H9 (cell line): ENCODE results near the gene NLRC3. TPM values are rescaled to one million over a fixed set of nuclear protein-coding genes. Genes with fewer than 3 reads are reported as not detected.

Experiments
- DNase-seq: peaks from one replicate; pipeline ENCODE4 v3.0.0-alpha.2; 2017
- H2AFZ ChIP-seq: one replicate; pipeline ENCODE4 v1.6.1; 2013; ENCODE audit warnings: mild to moderate bottlenecking, low read length, control low read depth, moderate library complexity
- H2AK5ac ChIP-seq: 2 replicates; pipeline ENCODE4 v1.6.1; 2013; ENCODE audit warnings: low read length, control low read depth, mixed read lengths; ENCODE audit not compliant: insufficient read length
- H2BK120ac ChIP-seq: one replicate; pipeline ENCODE4 v1.6.1; 2013; ENCODE audit warnings: low read depth, mild to moderate bottlenecking, low read length, control low read depth, inconsistent platforms; ENCODE audit not compliant: poor library complexity, severe bottlenecking
- H2BK12ac ChIP-seq: 2 replicates; pipeline ENCODE4 v1.6.1; 2013; ENCODE audit warnings: low read length, control low read depth, mixed read lengths, low read depth; ENCODE audit not compliant: insufficient read length
- H2BK15ac ChIP-seq: 2 replicates; pipeline ENCODE4 v1.6.1; 2013; ENCODE audit warnings: low read depth, low read length, control low read depth
- H2BK20ac ChIP-seq: one replicate; pipeline ENCODE4 v1.6.1; 2013; ENCODE audit warnings: low read depth, mild to moderate bottlenecking, low read length, control low read depth, inconsistent platforms; ENCODE audit not compliant: poor library complexity, severe bottlenecking
- H2BK5ac ChIP-seq: 2 replicates; pipeline ENCODE4 v1.6.1; 2013; ENCODE audit warnings: low read length, control low read depth, mixed read lengths; ENCODE audit not compliant: insufficient read length
- H3K14ac ChIP-seq: 2 replicates; pipeline ENCODE4 v1.6.1; 2013; ENCODE audit warnings: low read length, control low read depth; ENCODE audit not compliant: insufficient read depth
- H3K18ac ChIP-seq: 2 replicates; pipeline ENCODE4 v1.6.1; 2013; ENCODE audit warnings: low read depth, mild to moderate bottlenecking, mixed read lengths, low read length, control low read depth; ENCODE audit not compliant: insufficient read length
- H3K23ac ChIP-seq: 2 replicates; pipeline ENCODE4 v1.6.1; 2013; ENCODE audit warnings: low read length, control low read depth, mixed read lengths, low read depth; ENCODE audit not compliant: insufficient read length
- H3K23me2 ChIP-seq: 2 replicates; pipeline ENCODE4 v1.6.1; 2013; ENCODE audit warnings: low read depth, mild to moderate bottlenecking, mixed read lengths, low read length, control low read depth; ENCODE audit not compliant: insufficient read length, poor library complexity, severe bottlenecking
- H3K27ac ChIP-seq: 2 replicates; pipeline ENCODE4 v1.5.1; 2013; ENCODE audit warnings: low read length, control low read depth, mixed read lengths, low read depth; ENCODE audit not compliant: insufficient read length
- H3K27me3 ChIP-seq: 2 replicates; pipeline ENCODE4 v1.6.1; 2013; ENCODE audit warnings: low read length, control low read depth, inconsistent platforms; ENCODE audit not compliant: insufficient read depth
- H3K4ac ChIP-seq: 2 replicates; pipeline ENCODE4 v1.6.1; 2013; ENCODE audit warnings: low read depth, mild to moderate bottlenecking, control low read depth, inconsistent platforms, low read length, moderate library complexity
- H3K4me1 ChIP-seq: 2 replicates; pipeline ENCODE4 v1.6.1; 2013; ENCODE audit warnings: low read length, control low read depth, inconsistent platforms; ENCODE audit not compliant: insufficient read depth
- H3K4me2 ChIP-seq: 2 replicates; pipeline ENCODE4 v1.6.1; 2013; ENCODE audit warnings: low read length, control low read depth, mixed read lengths; ENCODE audit not compliant: insufficient read length, insufficient read depth
- H3K56ac ChIP-seq: 2 replicates; pipeline ENCODE4 v1.6.1; 2013; ENCODE audit warnings: low read depth, mild to moderate bottlenecking, mixed read lengths, low read length, control low read depth; ENCODE audit not compliant: insufficient read length
- H3K79me1 ChIP-seq: 2 replicates; pipeline ENCODE4 v1.6.1; 2013; ENCODE audit warnings: low read depth, mild to moderate bottlenecking, moderate library complexity, low read length, control low read depth, inconsistent platforms; ENCODE audit not compliant: insufficient read depth, poor library complexity, severe bottlenecking
- H3K79me2 ChIP-seq: 2 replicates; pipeline ENCODE4 v1.6.1; 2013; ENCODE audit warnings: low read length, control low read depth, inconsistent platforms; ENCODE audit not compliant: insufficient read depth
- H3K9ac ChIP-seq: 2 replicates; pipeline ENCODE4 v1.6.1; 2013; ENCODE audit warnings: low read length, control low read depth, mixed read lengths; ENCODE audit not compliant: insufficient read length; ENCODE audit errors: extremely low read depth
- H3K9me3 ChIP-seq: one replicate; pipeline ENCODE4 v1.6.1; 2013; ENCODE audit warnings: low read depth, low read length, inconsistent platforms; ENCODE audit not compliant: control insufficient read depth
- H3T11ph ChIP-seq: one replicate; pipeline ENCODE4 v1.6.1; 2013; ENCODE audit warnings: mild to moderate bottlenecking, low read length, control low read depth, inconsistent platforms
- H4K20me1 ChIP-seq: one replicate; pipeline ENCODE4 v1.6.1; 2013; ENCODE audit not compliant: control insufficient read depth, insufficient read length, insufficient read depth
- H4K5ac ChIP-seq: 2 replicates; pipeline ENCODE4 v1.6.1; 2013; ENCODE audit warnings: low read depth, mild to moderate bottlenecking, mixed read lengths, low read length, control low read depth; ENCODE audit not compliant: insufficient read length
- H4K8ac ChIP-seq: replicated peaks from 2 replicates; pipeline ENCODE4 v1.6.1; 2013; ENCODE audit warnings: low read length, control low read depth, mixed read lengths, low read depth; ENCODE audit not compliant: insufficient read length
- H4K91ac ChIP-seq: 2 replicates; pipeline ENCODE4 v1.6.1; 2013; ENCODE audit warnings: low read depth, mild to moderate bottlenecking, moderate library complexity, mixed read lengths, low read length, control low read depth; ENCODE audit not compliant: insufficient read length
- H3K27ac Mint-ChIP-seq, 3 experiments: 2 replicates in 2 of 3; 3 replicates in 1 of 3; pipeline ENCODE4 v1.8.0; 2020 to 2021; ENCODE audit warnings: mixed read lengths in 3 of 3, mild to moderate bottlenecking in 1 of 3, moderate library complexity in 1 of 3
- H3K27me3 Mint-ChIP-seq: 2 replicates; pipeline ENCODE4 v1.8.0; 2021; ENCODE audit warnings: low read depth, mild to moderate bottlenecking, moderate library complexity, mixed read lengths
- H3K36me3 Mint-ChIP-seq, 3 experiments: 2 replicates in 2 of 3; 3 replicates in 1 of 3; pipeline ENCODE4 v1.8.0; 2020 to 2021; ENCODE audit warnings: low read depth in 3 of 3, mixed read lengths in 3 of 3; ENCODE audit not compliant: insufficient read depth in 1 of 3
- H3K4me1 Mint-ChIP-seq, 2 experiments: 2 replicates each; pipeline ENCODE4 v1.8.0; 2020; ENCODE audit warnings: mixed read lengths in 2 of 2
- H3K4me3 Mint-ChIP-seq, 2 experiments: 2 replicates in 1 of 2; 3 replicates in 1 of 2; pipeline ENCODE4 v1.8.0; 2020 to 2021; ENCODE audit warnings: mild to moderate bottlenecking in 2 of 2, mixed read lengths in 2 of 2, moderate library complexity in 1 of 2
- H3K9me3 Mint-ChIP-seq, 2 experiments: 2 replicates in 1 of 2; 3 replicates in 1 of 2; pipeline ENCODE4 v1.8.0; 2020; ENCODE audit warnings: mild to moderate bottlenecking in 2 of 2, mixed read lengths in 2 of 2, moderate library complexity in 1 of 2
- WGBS: extraction: QIAGEN DNeasy Blood & Tissue Kit; methylation state at CpG from one replicate; pipeline ENCODE4 v1.1.7; 2013; ENCODE audit warnings: missing lambda C conversion rate, low lambda C conversion rate, mixed read lengths; ENCODE audit not compliant: insufficient read length; ENCODE audit errors: extremely low coverage; 5-methylcytosine and 5-hydroxymethylcytosine counted together
- total RNA-seq: library from RNA; stranded (reverse); gene quantifications from 2 replicates; pipeline ENCODE4 v1.2.1, GENCODE V29; 2021
- TF ChIP-seq, protein P1 (sequence below): fragments of 200-600 bp; sonication (generic); conservative IDR thresholded peaks from 3 replicates; pipeline ENCODE4 v1.8.0; 2021; ENCODE audit warnings: antibody characterized with exemption, mild to moderate bottlenecking

NLRC3 gene
- total RNA-seq, 1 experiment from 2014 or later = 0.44 TPM

GRCh38 chr16:3542601-3543373, 34.4 kb downstream of the NLRC3 start:
- Histone ChIP-seq H2AK5ac (no peak overlapping the region), H3K27ac (no peak overlapping the region), H4K8ac (no peak overlapping the region), H3K23me2 (no peaks in the 10 kb centered on the region), H3K23ac (no peak overlapping the region), H2BK5ac (no peak overlapping the region), H3K9ac (no peak overlapping the region), H3K9me3 (no peaks in the 10 kb centered on the region), H4K20me1 (no peaks in the 10 kb centered on the region), H3K27me3 (no peaks in the 10 kb centered on the region), H3K14ac (no peak overlapping the region), H2AFZ (no peak overlapping the region), H3K4ac (no peak overlapping the region), H4K91ac (no peak overlapping the region), H2BK120ac (no peak overlapping the region), H3K4me2 (no peak overlapping the region), H3K79me2 (no peaks in the 10 kb centered on the region), H3K18ac (no peak overlapping the region), H3K4me1 (no peaks in the 10 kb centered on the region), H3T11ph (no peak overlapping the region), H4K5ac (no peak overlapping the region), H3K79me1 (no peaks in the 10 kb centered on the region), H2BK12ac (no peak overlapping the region), H2BK20ac (no peak overlapping the region), H3K56ac (no peak overlapping the region), H2BK15ac (no peak overlapping the region)
- peaks cover 17 to 20% of the 10 kb centered on the region in 2 experiments for H3K4me1 Mint-ChIP-seq
- H3K27me3 Mint-ChIP-seq = peaks cover 2% of the 10 kb centered on the region
- WGBS = no CpG with 5 or more reads among the region's 6 CpGs
- no peaks in the 10 kb centered on the region; a peak in 1 of 5 replicates for H3K9me3 Mint-ChIP-seq
- no peak for DNase-seq
- no peak overlapping the region for H3K4me3 Mint-ChIP-seq
- H3K27ac Mint-ChIP-seq = 0 out of 7 replicates have a peak overlapping the region, but pooled peaks of 2 of the 3 experiments have one; percentile 20 to 52
- H3K36me3 Mint-ChIP-seq = peaks cover 0 to 3% (median 0%) of the 10 kb centered on the region in 3 experiments; a peak in 2 of 7 replicates
- TF ChIP-seq, protein P1, sequence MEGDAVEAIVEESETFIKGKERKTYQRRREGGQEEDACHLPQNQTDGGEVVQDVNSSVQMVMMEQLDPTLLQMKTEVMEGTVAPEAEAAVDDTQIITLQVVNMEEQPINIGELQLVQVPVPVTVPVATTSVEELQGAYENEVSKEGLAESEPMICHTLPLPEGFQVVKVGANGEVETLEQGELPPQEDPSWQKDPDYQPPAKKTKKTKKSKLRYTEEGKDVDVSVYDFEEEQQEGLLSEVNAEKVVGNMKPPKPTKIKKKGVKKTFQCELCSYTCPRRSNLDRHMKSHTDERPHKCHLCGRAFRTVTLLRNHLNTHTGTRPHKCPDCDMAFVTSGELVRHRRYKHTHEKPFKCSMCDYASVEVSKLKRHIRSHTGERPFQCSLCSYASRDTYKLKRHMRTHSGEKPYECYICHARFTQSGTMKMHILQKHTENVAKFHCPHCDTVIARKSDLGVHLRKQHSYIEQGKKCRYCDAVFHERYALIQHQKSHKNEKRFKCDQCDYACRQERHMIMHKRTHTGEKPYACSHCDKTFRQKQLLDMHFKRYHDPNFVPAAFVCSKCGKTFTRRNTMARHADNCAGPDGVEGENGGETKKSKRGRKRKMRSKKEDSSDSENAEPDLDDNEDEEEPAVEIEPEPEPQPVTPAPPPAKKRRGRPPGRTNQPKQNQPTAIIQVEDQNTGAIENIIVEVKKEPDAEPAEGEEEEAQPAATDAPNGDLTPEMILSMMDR = no peak
